Measurements from ENCODE around the gene KRTAP22-1.

Gene KRTAP22-1

DNA sequence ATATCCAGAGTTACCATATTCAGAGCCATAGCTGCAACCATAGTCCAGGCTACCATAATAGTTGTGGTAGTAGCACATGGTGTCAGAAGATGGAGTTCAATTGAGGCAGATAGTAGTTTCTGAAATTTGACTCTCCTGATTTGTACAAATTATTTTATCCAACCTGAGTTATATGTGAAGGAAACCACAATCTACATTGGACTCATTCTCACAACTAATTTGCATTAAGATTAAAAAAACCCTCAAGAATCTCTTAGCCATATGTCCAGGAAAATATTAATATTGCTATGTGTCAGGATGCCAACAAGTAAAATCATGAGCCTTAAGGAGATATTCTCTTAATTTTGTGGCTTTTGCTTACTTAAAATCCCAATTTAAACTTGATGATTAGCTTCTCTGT is 10.6 kb upstream of the KRTAP22-1 start, which contains the start of gene KRTAP22-2:
Gene KRTAP22-2 (minus strand): TSS at position 101 of the 400 bp plus-strand sequence.
- H3K27ac ChIP-seq (ENCODE audit: low read depth, low read length), result no peak within 1 kb of the TSS

DNA sequence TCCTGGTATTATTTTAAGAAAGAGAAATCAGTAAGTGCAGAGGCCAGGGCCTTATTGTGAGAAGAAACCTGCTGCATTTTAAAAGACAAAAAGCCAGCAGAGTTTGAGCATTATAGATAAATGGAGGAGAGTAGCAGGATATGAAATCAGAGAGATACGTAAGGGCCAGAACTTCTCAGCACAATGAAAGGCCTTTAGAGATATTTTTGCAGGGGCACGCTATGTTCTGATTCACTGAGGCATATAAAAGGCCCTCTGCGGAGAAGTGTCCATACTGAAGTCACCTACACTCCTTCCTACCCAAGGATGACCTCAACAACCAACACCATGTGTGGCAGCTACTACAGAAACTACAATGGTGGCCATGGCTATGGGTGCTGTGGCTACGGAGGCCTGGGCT is 8.7 kb upstream of the KRTAP22-1 start, which contains the start of gene KRTAP6-3:
Gene KRTAP6-3 (plus strand): TSS at position 301 of the 400 bp plus-strand sequence. CDS start 6 bp downstream, at position 307.
- no peak within 1 kb of the TSS for H3K27ac ChIP-seq (ENCODE audit: low read depth, low read length)
- 96% methylated on average over 4 of the region's 4 CpGs for WGBS
- H3K9ac ChIP-seq (ENCODE audit: low read depth, low read length), result no peak within 1 kb of the TSS
- H3K4me1 ChIP-seq (ENCODE audit: insufficient read depth, low read length), result no peaks in the 10 kb centered on the region
- no peaks in the 10 kb centered on the region for H3K36me3 ChIP-seq (ENCODE audit: insufficient read depth, low read length)
- no peaks in the 10 kb centered on the region for H3K9me3 ChIP-seq (ENCODE audit: insufficient read depth, low read depth, low read length)
- H3K27me3 ChIP-seq (ENCODE audit: insufficient read depth, low read length), result no peaks in the 10 kb centered on the region
- H3K4me3 ChIP-seq (ENCODE audit: low read length), result no peak within 1 kb of the TSS

More for the DNA sequence above, 10.6 kb upstream of the KRTAP22-1 start, which contains the start of gene KRTAP22-2:
- Histone ChIP-seq H3K4me3 (ENCODE audit: low read length) (no peak within 1 kb of the TSS), H3K9me3 (ENCODE audit: insufficient read depth, low read depth, low read length) (no peaks in the 10 kb centered on the region), H3K27me3 (ENCODE audit: insufficient read depth, low read length) (no peaks in the 10 kb centered on the region), H3K4me1 (ENCODE audit: insufficient read depth, low read length) (no peaks in the 10 kb centered on the region), H3K36me3 (ENCODE audit: insufficient read depth, low read length) (no peaks in the 10 kb centered on the region), H3K9ac (ENCODE audit: low read depth, low read length) (no peak within 1 kb of the TSS)

DNA sequence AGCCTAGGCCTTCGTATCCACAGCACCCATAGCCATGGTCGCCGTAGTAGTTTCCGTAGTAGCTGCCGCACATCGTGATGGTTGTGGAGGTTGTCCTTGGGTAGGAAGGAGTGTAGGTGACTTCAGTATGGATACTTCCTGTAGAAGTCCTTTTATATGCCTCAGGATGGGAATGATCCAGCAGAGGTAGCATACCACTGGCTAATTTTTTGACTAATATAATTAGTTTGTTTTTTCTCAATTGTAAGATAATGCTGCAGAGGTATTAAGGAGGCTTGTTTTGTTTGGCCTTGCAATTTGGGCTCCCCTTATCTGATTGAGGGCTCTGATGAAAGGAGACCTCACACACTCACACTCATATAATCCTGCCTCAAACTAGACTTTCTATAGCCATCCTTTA is 2.1 kb upstream of the KRTAP22-1 start, which contains the start of gene KRTAP6-2:
Gene KRTAP6-2 (minus strand): TSS at position 101 of the 400 bp plus-strand sequence. CDS start 28 bp downstream, at position 73.
- Histone ChIP-seq H3K4me1 (ENCODE audit: insufficient read depth, low read length) (no peaks in the 10 kb centered on the region), H3K27me3 (ENCODE audit: insufficient read depth, low read length) (no peaks in the 10 kb centered on the region), H3K4me3 (ENCODE audit: low read length) (no peak within 1 kb of the TSS), H3K9ac (ENCODE audit: low read depth, low read length) (no peak within 1 kb of the TSS), H3K9me3 (ENCODE audit: insufficient read depth, low read depth, low read length) (no peaks in the 10 kb centered on the region), H3K27ac (ENCODE audit: low read depth, low read length) (no peak within 1 kb of the TSS), H3K36me3 (ENCODE audit: insufficient read depth, low read length) (no peaks in the 10 kb centered on the region)
- WGBS, result 97% methylated on average over 6 of the region's 6 CpGs

DNA sequence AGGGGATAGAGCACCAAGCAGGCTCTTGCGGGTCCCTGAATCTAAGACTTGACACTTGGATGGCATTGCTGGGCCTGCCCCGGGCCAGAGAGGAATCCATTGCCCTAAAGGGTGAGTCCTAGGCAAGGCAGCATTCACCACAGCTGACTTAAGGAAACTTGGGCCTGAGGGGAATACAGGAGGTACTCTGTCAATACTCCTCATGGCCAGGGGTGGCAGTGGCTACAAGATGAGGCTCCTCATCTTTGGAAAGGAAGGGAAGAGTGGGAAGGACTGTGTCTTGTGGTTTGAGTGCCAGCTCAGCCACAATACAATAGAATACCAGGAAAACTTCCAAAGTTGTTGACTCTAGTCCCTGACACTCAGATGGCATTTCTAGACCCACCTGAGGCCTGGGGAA is 5.1 kb downstream of the KRTAP22-1 start:
- no peak overlapping the region for H3K9ac ChIP-seq (ENCODE audit: low read depth, low read length)
- no peaks in the 10 kb centered on the region for H3K36me3 ChIP-seq (ENCODE audit: insufficient read depth, low read length)
- 89% methylated on average over 2 of the region's 2 CpGs for WGBS
- no peaks in the 10 kb centered on the region for H3K4me1 ChIP-seq (ENCODE audit: insufficient read depth, low read length)
- no peak overlapping the region for H3K4me3 ChIP-seq (ENCODE audit: low read length)
- H3K27ac ChIP-seq (ENCODE audit: low read depth, low read length), result no peak overlapping the region
- H3K9me3 ChIP-seq (ENCODE audit: insufficient read depth, low read depth, low read length), result no peaks in the 10 kb centered on the region
- no peaks in the 10 kb centered on the region for H3K27me3 ChIP-seq (ENCODE audit: insufficient read depth, low read length)

DNA sequence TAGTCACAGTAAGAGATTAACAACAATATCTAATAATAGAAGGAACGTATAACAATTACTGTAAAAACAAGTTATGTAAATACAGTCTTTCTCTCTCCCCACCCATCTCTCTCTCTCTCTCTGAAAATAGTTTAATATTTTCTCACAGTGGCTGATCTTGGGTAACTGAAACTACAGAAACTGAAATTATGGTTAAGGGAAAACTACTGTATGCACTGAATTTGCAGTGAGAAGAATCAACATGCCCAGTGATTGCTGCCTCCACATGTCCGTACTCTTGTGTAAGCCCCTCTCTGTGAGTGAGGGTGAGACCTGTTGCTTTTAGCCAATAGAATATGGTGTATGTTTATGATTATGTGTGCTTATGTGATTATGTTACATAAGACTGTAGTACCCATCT is 11.2 kb downstream of the KRTAP22-1 start:
- no peak overlapping the region for H3K27ac ChIP-seq (ENCODE audit: low read depth, low read length)
- H3K4me3 ChIP-seq (ENCODE audit: low read length), result no peak overlapping the region
- no peaks in the 10 kb centered on the region for H3K4me1 ChIP-seq (ENCODE audit: insufficient read depth, low read length)
- H3K36me3 ChIP-seq (ENCODE audit: insufficient read depth, low read length), result no peaks in the 10 kb centered on the region
- H3K9me3 ChIP-seq (ENCODE audit: insufficient read depth, low read depth, low read length), result no peaks in the 10 kb centered on the region
- H3K9ac ChIP-seq (ENCODE audit: low read depth, low read length), result no peak overlapping the region
- no peaks in the 10 kb centered on the region for H3K27me3 ChIP-seq (ENCODE audit: insufficient read depth, low read length)
- 91% methylated on average over 1 of the region's 2 CpGs for WGBS

DNA sequence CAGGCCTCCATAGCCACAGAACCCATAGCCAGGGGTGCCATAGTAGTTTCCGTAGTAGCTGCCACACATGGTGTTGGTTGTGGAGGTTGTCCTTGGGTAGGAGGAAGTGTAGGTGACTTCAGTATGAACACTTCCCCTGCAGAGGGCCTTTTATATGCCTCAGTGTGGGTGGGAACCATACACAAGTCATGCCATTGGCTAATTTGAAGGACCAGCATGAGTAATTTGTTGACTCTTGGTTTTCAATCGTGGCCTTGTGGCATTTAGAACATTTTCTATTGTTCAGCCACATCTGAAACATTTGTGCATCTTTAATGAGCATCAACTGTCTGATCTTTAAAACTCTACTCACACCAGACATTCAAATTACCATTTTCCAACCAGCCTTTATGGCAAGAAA is 12.9 kb downstream of the KRTAP22-1 start, which contains the start of gene KRTAP6-1:
Gene KRTAP6-1 (minus strand): TSS at position 95 of the 400 bp plus-strand sequence. CDS start 26 bp downstream, at position 69.
- 78% methylated on average over 2 of the region's 2 CpGs for WGBS

DNA sequence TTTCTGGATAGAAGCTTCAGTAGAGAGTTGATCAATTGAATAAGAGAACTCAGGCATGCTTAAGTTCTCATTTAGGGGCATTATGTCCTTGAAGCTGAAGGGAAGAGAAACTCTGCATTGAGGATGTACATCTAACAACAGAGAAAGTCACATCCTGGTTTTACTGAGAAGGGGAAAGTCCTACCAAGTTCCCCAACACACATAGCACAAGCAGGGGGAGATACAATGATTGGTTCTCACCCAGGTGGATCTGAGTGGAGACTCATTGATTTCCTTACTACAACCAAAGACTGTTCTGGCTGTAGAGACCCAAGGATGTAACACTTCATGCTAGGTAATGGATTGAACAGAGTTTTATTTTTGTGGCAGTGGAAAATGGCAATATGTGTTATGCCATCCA is 14.3 kb downstream of the KRTAP22-1 start:
- Histone ChIP-seq H3K27me3 (ENCODE audit: insufficient read depth, low read length) (no peaks in the 10 kb centered on the region), H3K9me3 (ENCODE audit: insufficient read depth, low read depth, low read length) (no peaks in the 10 kb centered on the region), H3K27ac (ENCODE audit: low read depth, low read length) (no peak overlapping the region), H3K9ac (ENCODE audit: low read depth, low read length) (no peak overlapping the region), H3K36me3 (ENCODE audit: insufficient read depth, low read length) (no peaks in the 10 kb centered on the region), H3K4me1 (ENCODE audit: insufficient read depth, low read length) (no peaks in the 10 kb centered on the region), H3K4me3 (ENCODE audit: low read length) (no peak overlapping the region)

More for the DNA sequence above, 12.9 kb downstream of the KRTAP22-1 start, which contains the start of gene KRTAP6-1:
- Histone ChIP-seq H3K4me1 (ENCODE audit: insufficient read depth, low read length) (no peaks in the 10 kb centered on the region), H3K27ac (ENCODE audit: low read depth, low read length) (no peak within 1 kb of the TSS), H3K9ac (ENCODE audit: low read depth, low read length) (no peak within 1 kb of the TSS), H3K9me3 (ENCODE audit: insufficient read depth, low read depth, low read length) (no peaks in the 10 kb centered on the region), H3K36me3 (ENCODE audit: insufficient read depth, low read length) (no peaks in the 10 kb centered on the region), H3K4me3 (ENCODE audit: low read length) (no peak within 1 kb of the TSS), H3K27me3 (ENCODE audit: insufficient read depth, low read length) (no peaks in the 10 kb centered on the region)

DNA sequence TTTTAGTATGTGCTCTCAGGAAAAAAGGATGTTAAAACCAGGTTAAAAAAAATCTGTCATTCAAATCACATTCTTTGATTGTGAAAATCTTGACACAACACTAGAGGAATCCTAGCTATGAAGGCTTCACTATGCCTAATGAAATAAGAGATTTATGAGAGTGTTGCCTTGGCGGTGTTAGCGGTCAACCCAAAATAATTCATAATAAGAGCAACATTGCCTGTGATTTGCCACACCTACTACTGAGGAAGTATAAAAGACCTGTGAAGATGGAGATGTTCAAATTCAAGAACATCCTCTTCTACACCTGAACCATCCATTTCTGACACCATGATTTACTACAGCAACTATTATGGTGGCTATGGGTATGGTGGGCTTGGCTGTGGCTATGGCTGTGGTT is 15.2 kb downstream of the KRTAP22-1 start, which contains the start of gene KRTAP20-1:
Gene KRTAP20-1 (plus strand): TSS at position 301 of the 400 bp plus-strand sequence. CDS start 30 bp downstream, at position 331.
- Histone ChIP-seq H3K4me1 (ENCODE audit: insufficient read depth, low read length) (no peaks in the 10 kb centered on the region), H3K27me3 (ENCODE audit: insufficient read depth, low read length) (no peaks in the 10 kb centered on the region), H3K36me3 (ENCODE audit: insufficient read depth, low read length) (no peaks in the 10 kb centered on the region), H3K9me3 (ENCODE audit: insufficient read depth, low read depth, low read length) (no peaks in the 10 kb centered on the region), H3K4me3 (ENCODE audit: low read length) (no peak within 1 kb of the TSS), H3K27ac (ENCODE audit: low read depth, low read length) (no peak within 1 kb of the TSS), H3K9ac (ENCODE audit: low read depth, low read length) (no peak within 1 kb of the TSS)
- WGBS, result no CpG with 5 or more reads among the region's 2 CpGs

DNA sequence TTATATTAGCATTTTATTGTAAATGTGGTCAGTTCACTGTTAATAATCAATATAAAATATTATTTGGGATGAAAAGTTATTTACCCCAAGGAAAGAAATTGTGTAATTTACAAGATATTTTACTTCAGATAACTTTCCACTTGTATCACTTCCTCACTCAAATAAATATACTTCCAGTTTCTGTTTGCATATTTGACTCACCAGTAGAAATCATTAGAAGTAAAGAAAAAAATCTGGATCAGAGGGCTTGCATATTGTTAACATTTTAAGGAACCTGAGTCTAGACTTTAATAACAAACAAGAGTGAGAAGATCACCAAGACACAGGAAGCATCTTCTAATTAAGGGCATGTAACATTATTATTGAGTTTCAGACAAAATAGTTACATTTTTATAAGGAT is 19.2 kb downstream of the KRTAP22-1 start:
- H3K27ac ChIP-seq (ENCODE audit: low read depth, low read length), result no peak overlapping the region
- no peaks in the 10 kb centered on the region for H3K36me3 ChIP-seq (ENCODE audit: insufficient read depth, low read length)
- no peaks in the 10 kb centered on the region for H3K27me3 ChIP-seq (ENCODE audit: insufficient read depth, low read length)
- no peak overlapping the region for H3K4me3 ChIP-seq (ENCODE audit: low read length)
- no peaks in the 10 kb centered on the region for H3K4me1 ChIP-seq (ENCODE audit: insufficient read depth, low read length)
- 0 out of 2 replicates have a peak, but pooled peaks cover 3% of the 10 kb centered on the region for H3K9me3 ChIP-seq (ENCODE audit: insufficient read depth, low read depth, low read length)
- no peak overlapping the region for H3K9ac ChIP-seq (ENCODE audit: low read depth, low read length)

DNA sequence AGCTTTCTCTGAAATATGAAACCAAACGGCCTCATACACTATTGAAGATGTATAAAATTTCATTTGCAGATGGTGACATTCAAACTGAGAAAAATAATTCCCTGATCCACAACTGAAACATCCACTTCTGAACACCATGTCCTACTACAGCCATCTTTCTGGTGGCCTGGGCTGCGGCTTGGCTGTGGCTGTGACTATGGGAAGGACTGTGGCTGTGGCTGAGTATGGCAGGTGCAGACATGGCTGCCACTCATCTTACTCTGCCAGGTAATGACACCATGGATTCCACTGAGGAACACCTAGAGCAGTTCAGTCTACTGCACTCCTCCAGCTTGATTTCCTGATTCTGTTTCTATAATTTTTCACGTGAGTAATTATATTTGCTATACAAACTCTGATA is 19.6 kb downstream of the KRTAP22-1 start, which contains the start of gene KRTAP20-4:
Gene KRTAP20-4 (plus strand): TSS at position 106 of the 400 bp plus-strand sequence.
- no peaks in the 10 kb centered on the region for H3K4me1 ChIP-seq (ENCODE audit: insufficient read depth, low read length)
- H3K9ac ChIP-seq (ENCODE audit: low read depth, low read length), result no peak within 1 kb of the TSS
- no peak within 1 kb of the TSS for H3K27ac ChIP-seq (ENCODE audit: low read depth, low read length)
- H3K27me3 ChIP-seq (ENCODE audit: insufficient read depth, low read length), result no peaks in the 10 kb centered on the region
- H3K36me3 ChIP-seq (ENCODE audit: insufficient read depth, low read length), result no peaks in the 10 kb centered on the region
- 91% methylated on average over 3 of the region's 3 CpGs for WGBS
- no peak within 1 kb of the TSS for H3K4me3 ChIP-seq (ENCODE audit: low read length)
- 0 out of 2 replicates have a peak, but pooled peaks cover 5% of the 10 kb centered on the region for H3K9me3 ChIP-seq (ENCODE audit: insufficient read depth, low read depth, low read length)

DNA sequence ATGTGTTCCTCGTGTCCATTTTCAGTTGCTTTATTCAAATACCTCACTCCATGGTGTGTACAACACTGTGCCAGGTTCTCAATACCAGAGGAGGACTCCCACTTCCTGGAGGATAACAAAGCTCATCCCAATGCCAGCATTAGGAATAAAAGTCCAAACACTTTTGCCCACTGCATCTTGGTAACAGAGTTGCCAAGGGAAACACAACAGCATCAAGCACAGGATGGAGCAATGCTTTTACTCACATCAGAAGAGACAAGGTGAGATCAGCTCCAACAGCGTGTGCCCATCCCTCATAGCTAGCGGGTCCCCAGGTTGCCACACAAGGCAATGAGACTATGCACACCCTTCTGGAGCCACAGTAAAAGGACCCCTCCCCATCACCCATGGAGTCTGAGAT is 22.5 kb downstream of the KRTAP22-1 start:
- H3K4me3 ChIP-seq (ENCODE audit: low read length), result no peak overlapping the region
- H3K9ac ChIP-seq (ENCODE audit: low read depth, low read length), result no peak overlapping the region
- H3K27me3 ChIP-seq (ENCODE audit: insufficient read depth, low read length), result no peaks in the 10 kb centered on the region
- 94% methylated on average over 3 of the region's 3 CpGs for WGBS
- H3K9me3 ChIP-seq (ENCODE audit: insufficient read depth, low read depth, low read length), result peaks cover 5% of the 10 kb centered on the region; the same call in 1 of the 2 replicates
- no peak overlapping the region for H3K27ac ChIP-seq (ENCODE audit: low read depth, low read length)
- H3K36me3 ChIP-seq (ENCODE audit: insufficient read depth, low read length), result no peaks in the 10 kb centered on the region
- H3K4me1 ChIP-seq (ENCODE audit: insufficient read depth, low read length), result no peaks in the 10 kb centered on the region

Measured in HUES64 (cell line).